GM06990 (cell line): ENCODE results near the gene PGBD5.

ENCODE experiments used
- DNase-seq: peaks from one replicate; pipeline ENCODE4 v3.0.0-alpha.2; 2011; ENCODE audit not compliant: insufficient read length; ENCODE audit errors: extremely low read depth
- H3K27me3 ChIP-seq: replicated peaks from 2 replicates; pipeline ENCODE4 v1.6.0; 2011; ENCODE audit warnings: low read length; ENCODE audit not compliant: control insufficient read depth, insufficient read depth
- H3K36me3 ChIP-seq: 2 replicates; pipeline ENCODE4 v1.5.1; 2011; ENCODE audit warnings: low read length; ENCODE audit not compliant: control insufficient read depth, insufficient read depth
- H3K4me3 ChIP-seq: replicated peaks from 2 replicates; pipeline ENCODE4 v1.5.1; 2011; ENCODE audit warnings: low read depth, mild to moderate bottlenecking, control low read depth, low read length
- TF ChIP-seq, protein P1 (sequence below): IDR thresholded peaks from 2 replicates; pipeline ENCODE4 v1.5.1; 2011; ENCODE audit warnings: low read length, control low read depth, mild to moderate bottlenecking, inconsistent platforms; ENCODE audit not compliant: insufficient read depth, poor library complexity, severe bottlenecking

The PGBD5 gene

GRCh38 chr1:230273141-230273710 lies 152.9 kb downstream of the PGBD5 start:
- H3K36me3 ChIP-seq, result peaks cover 7% of the 10 kb centered on the region
- no peak overlapping the region for H3K4me3 ChIP-seq
- TF ChIP-seq, protein P1, sequence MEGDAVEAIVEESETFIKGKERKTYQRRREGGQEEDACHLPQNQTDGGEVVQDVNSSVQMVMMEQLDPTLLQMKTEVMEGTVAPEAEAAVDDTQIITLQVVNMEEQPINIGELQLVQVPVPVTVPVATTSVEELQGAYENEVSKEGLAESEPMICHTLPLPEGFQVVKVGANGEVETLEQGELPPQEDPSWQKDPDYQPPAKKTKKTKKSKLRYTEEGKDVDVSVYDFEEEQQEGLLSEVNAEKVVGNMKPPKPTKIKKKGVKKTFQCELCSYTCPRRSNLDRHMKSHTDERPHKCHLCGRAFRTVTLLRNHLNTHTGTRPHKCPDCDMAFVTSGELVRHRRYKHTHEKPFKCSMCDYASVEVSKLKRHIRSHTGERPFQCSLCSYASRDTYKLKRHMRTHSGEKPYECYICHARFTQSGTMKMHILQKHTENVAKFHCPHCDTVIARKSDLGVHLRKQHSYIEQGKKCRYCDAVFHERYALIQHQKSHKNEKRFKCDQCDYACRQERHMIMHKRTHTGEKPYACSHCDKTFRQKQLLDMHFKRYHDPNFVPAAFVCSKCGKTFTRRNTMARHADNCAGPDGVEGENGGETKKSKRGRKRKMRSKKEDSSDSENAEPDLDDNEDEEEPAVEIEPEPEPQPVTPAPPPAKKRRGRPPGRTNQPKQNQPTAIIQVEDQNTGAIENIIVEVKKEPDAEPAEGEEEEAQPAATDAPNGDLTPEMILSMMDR, result no peak
- no peak for DNase-seq
- no peaks in the 10 kb centered on the region for H3K27me3 ChIP-seq

DNA sequence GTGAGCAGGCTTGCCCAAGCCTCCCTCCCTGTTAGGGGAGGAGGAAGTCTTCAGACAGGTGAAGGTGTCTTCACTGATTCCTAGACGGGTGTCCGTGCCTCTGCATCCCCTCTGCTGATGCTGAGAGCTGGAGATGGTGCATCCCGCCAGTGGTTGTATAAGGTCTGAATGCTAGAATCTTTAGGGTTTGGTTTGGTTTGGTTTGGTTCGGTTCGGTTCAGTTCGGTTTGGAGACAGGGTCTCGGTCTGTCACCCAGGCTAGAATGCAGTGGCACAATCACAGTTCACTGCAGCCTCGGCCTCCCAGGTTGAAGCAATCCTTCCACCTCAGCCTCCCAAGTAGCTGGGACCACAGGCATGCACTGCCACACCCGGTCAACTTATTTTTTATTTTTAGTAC lies 153.6 kb downstream of the PGBD5 start:
- no peaks in the 10 kb centered on the region for H3K27me3 ChIP-seq
- no peak overlapping the region for H3K4me3 ChIP-seq
- no peak for DNase-seq
- TF ChIP-seq, protein P1, result no peak
- H3K36me3 ChIP-seq, result peaks cover 10% of the 10 kb centered on the region

DNA sequence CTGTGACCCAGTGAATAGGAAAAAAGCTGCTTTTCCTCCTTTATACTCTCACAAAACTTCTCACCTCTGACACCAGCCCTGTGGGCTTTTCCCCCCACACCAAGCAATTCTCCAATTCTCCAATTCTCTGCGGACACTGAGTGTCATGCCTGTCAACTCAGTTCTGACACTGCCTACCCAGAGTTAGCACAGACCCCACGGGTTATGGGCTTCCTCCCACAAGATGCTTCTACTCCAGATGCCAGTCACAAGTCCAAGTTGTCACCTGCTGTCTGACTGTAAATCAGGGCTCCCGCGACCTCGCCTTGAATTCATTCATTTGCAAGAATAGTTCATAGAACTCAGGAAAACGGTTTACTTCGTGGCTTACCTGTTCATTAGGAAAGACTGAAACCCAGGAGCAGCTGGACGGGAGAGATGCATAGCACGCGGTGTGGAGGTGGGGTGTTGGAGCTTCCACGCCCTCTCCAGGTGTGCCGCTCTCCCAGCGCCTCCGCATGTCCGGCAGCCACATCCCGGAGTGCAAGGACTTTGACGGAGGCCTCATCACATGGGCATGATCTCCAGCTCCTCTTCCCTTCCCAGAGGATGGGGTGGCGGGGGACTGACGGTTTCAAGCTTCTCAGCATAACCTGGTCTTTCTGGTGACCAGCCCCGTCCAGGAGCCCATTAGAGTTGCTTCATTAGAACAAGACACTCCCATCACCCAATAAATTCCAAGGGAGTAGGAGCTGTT lies 154.7 kb downstream of the PGBD5 start:
- H3K27me3 ChIP-seq, result no peaks in the 10 kb centered on the region
- H3K36me3 ChIP-seq, result peaks cover 8% of the 10 kb centered on the region
- H3K4me3 ChIP-seq, result no peak overlapping the region
- TF ChIP-seq, protein P1, result no peak
- DNase-seq, result no peak

- TF ChIP-seq, protein P1, result no peak
- no peak overlapping the region for H3K4me3 ChIP-seq
- DNase-seq, result no peak
Measured at GRCh38 chr1:230270559-230271281, 155.4 kb downstream of the PGBD5 start.

DNA sequence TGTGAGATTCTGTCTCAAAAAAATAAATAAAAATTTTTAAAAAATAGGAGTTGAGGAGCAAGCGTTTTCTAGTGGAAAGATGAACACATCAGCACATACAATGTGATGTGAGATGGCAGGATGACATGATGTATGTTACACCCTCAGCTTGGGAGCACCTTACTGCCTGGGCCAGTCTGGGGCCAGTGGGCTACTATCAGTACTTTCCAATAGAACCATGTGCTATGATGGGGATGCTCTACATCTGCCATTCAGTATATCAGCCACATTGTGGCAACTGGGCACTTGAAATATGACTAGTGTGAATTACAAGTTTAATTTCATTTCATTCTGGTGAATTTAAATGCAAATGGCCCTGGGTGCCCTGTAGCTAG lies 156.0 kb downstream of the PGBD5 start:
- DNase-seq, result no peak
- peaks cover 8% of the 10 kb centered on the region for H3K36me3 ChIP-seq
- no peaks in the 10 kb centered on the region for H3K27me3 ChIP-seq
- H3K4me3 ChIP-seq, result no peak overlapping the region
- TF ChIP-seq, protein P1, result no peak

More at GRCh38 chr1:230270559-230271281, 155.4 kb downstream of the PGBD5 start:
- Histone ChIP-seq H3K36me3 (peaks cover 4% of the 10 kb centered on the region), H3K27me3 (no peaks in the 10 kb centered on the region)
